HepG2 (cell line): Measurements from ENCODE around the gene RARG. TPM values are rescaled to one million over a fixed set of nuclear protein-coding genes. Genes with fewer than 3 reads are reported as not detected.

Source experiments
- AKAP8 ChIP-seq: sonication (generic); formaldehyde crosslinking; IDR thresholded peaks from 2 replicates; pipeline ENCODE4 v1.5.1; 2020; ENCODE audit warnings: mild to moderate bottlenecking, missing genetic modification reagents
- AKNA ChIP-seq: sonication (generic); formaldehyde crosslinking; IDR thresholded peaks from 2 replicates; pipeline ENCODE4 v1.4.0; 2020; ENCODE audit warnings: missing genetic modification reagents, borderline replicate concordance
- CENPT ChIP-seq: sonication (generic); formaldehyde crosslinking; IDR thresholded peaks from 2 replicates; pipeline ENCODE4 v1.8.0; 2022; ENCODE audit warnings: low read depth, mild to moderate bottlenecking, moderate library complexity, missing genetic modification reagents
- ETS1 ChIP-seq: sonication (generic); formaldehyde crosslinking; IDR thresholded peaks from 2 replicates; pipeline ENCODE4 v1.4.0; 2020; ENCODE audit warnings: missing genetic modification reagents
- FOXO1 ChIP-seq: sonication (generic); formaldehyde crosslinking; IDR thresholded peaks from 2 replicates; pipeline ENCODE4 v1.4.0; 2020; ENCODE audit warnings: missing genetic modification reagents
- HNRNPH1 ChIP-seq: fragments of 200-400 bp; formaldehyde crosslinking; optimal IDR thresholded peaks from 2 replicates; pipeline ENCODE3; 2017; ENCODE audit warnings: mild to moderate bottlenecking, low read depth, low read length
- KAT7 ChIP-seq: IDR thresholded peaks from 2 replicates; pipeline ENCODE4 v1.6.1; 2018; ENCODE audit warnings: borderline replicate concordance, missing compliant biosample characterization
- MBNL3 ChIP-seq: fragments of 250-450 bp; sonication (Bioruptor Pico); conservative IDR thresholded peaks from 2 replicates; pipeline ENCODE4 v1.8.0; 2022; ENCODE audit warnings: mild to moderate bottlenecking, inconsistent platforms
- NCOA2 ChIP-seq: sonication (generic); formaldehyde crosslinking; IDR thresholded peaks from 2 replicates; pipeline ENCODE4 v1.8.0; 2022; ENCODE audit warnings: inconsistent platforms
- SRY ChIP-seq: sonication (generic); formaldehyde crosslinking; IDR thresholded peaks from 2 replicates; pipeline ENCODE4 v1.8.0; 2022; ENCODE audit warnings: mild to moderate bottlenecking, missing genetic modification reagents
- THAP9 ChIP-seq: sonication (generic); formaldehyde crosslinking; IDR thresholded peaks from 2 replicates; pipeline ENCODE4; 2020; ENCODE audit warnings: missing genetic modification reagents, mild to moderate bottlenecking, borderline replicate concordance
- ZBTB33 ChIP-seq: sonication (generic); formaldehyde crosslinking; IDR thresholded peaks from 2 replicates; pipeline ENCODE4 v1.4.0; 2020; ENCODE audit warnings: missing genetic modification reagents
- ZNF317 ChIP-seq: sonication (generic); formaldehyde crosslinking; IDR thresholded peaks from 2 replicates; pipeline ENCODE4 v1.5.0; 2020; ENCODE audit warnings: mild to moderate bottlenecking, missing genetic modification reagents
- polyA plus RNA-seq, 8 experiments: library from polyadenylated mRNA; depleted of rRNA in 3 of 8; stranded (reverse) in 7 of 8; unstranded in 1 of 8; fragments of >200 nt; fragmentation: Illumina TruSeq in 4 of 8; extraction: Trizol in 4 of 8; gene quantifications; 2 replicates each; pipeline versions ENCODE4 v1.2.1 to v1.2.3, GENCODE V29; 2011 to 2016; ENCODE audit warnings: low read depth in 4 of 8, missing spikeins in 1 of 8, mixed read lengths in 1 of 8; ENCODE audit not compliant: insufficient read depth in 1 of 8
- total RNA-seq, 5 experiments: library from RNA; depleted of rRNA; stranded (reverse); fragments of >200 nt; fragmentation: Illumina TruSeq; extraction: Trizol; gene quantifications; 2 replicates each; pipeline ENCODE4 v1.2.3, GENCODE V29; 2016; ENCODE audit warnings: low read depth in 1 of 5

RARG gene
- total and polyA plus RNA-seq, 2 of the 13 experiments (the other 11 are each of a cell fraction or from before 2014, with no cell fraction given), result 0.77 to 1.5 TPM

GRCh38 chr12:53180931-53181645 lies 50.9 kb downstream of the RARG start (continued):
- TF ChIP-seq AKNA (CRISPR knock-in tag), result no peak
- no peak for TF ChIP-seq KAT7 (CRISPR knock-in tag)
- TF ChIP-seq ETS1 (CRISPR knock-in tag), result no peak
- TF ChIP-seq AKAP8 (CRISPR knock-in tag), result no peak
- TF ChIP-seq SRY, result no peak
- no peak for TF ChIP-seq ZNF317
- no peak for TF ChIP-seq HNRNPH1
- TF ChIP-seq THAP9 (CRISPR knock-in tag), result no peak
- no peak for TF ChIP-seq NCOA2 (CRISPR knock-in tag)
- TF ChIP-seq CENPT (CRISPR knock-in tag), result 0 out of 2 replicates have a peak, but pooled peaks have one; percentile 5
- TF ChIP-seq MBNL3 (CRISPR knock-in tag), result no peak
- TF ChIP-seq ZBTB33 (CRISPR knock-in tag), result no peak
- no peak for TF ChIP-seq FOXO1 (CRISPR knock-in tag)
